HS-27A (cell line): ENCODE data around the gene CAPN5.

Experiments
- DNase-seq: peaks from one replicate; pipeline ENCODE4 v3.0.0-alpha.2; 2012; ENCODE audit warnings: low read depth, missing footprints

The CAPN5 gene

GRCh38 chr11:77171885-77172665 is 105.3 kb downstream of the CAPN5 start:
- DNase-seq: no peak

- DNase-seq: no peak
Measured at GRCh38 chr11:77172666-77172982, 105.9 kb downstream of the CAPN5 start.

GRCh38 chr11:77173494-77173893 is 106.7 kb downstream of the CAPN5 start:
- DNase-seq: no peak

GRCh38 chr11:77174559-77174958 is 107.8 kb downstream of the CAPN5 start:
- no peak for DNase-seq

- no peak for DNase-seq
Measured at GRCh38 chr11:77175021-77175842, 108.5 kb downstream of the CAPN5 start.
